DMS153 treated with DMSO at 0.1 percent for 48 hours (cell line): ENCODE measurements around the gene KBTBD4.
"Not testable (repeated sequence)": the region's sequence is repeated elsewhere in the genome, so short reads cannot be mapped to it uniquely, and the experiment has no call there.

ENCODE experiments used
- DNase-seq: peaks from one replicate; lab custom pipeline; 2025; ENCODE audit not compliant: unreplicated experiment; lab: John Stamatoyannopoulos, UW

The KBTBD4 gene

GRCh38 chr11:47529951-47530350, 48.8 kb downstream of the KBTBD4 start:
- no peak for DNase-seq

- no peak for DNase-seq
Observed at GRCh38 chr11:47527186-47527585, 51.6 kb downstream of the KBTBD4 start.

DNA sequence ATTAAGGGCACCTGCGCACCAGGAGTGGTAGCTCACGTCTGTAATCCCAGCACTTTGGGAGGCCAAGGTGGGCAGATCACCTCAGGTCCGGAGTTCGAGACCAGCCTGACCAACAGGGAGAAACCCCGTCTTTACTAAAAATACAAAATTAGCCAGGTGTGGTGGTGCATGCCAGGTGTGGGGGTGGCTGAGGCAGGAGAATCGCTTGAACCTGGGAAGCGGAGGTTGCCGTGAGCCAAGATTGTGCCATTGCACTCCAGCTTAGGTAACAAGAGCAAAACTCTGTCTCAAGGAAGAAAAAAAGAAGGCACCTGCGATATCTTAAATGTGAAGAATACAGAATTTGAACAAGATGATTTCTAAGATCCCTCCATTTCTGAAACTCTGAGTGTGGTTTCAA, 52.7 kb downstream of the KBTBD4 start:
- not testable (repeated sequence) for DNase-seq

GRCh38 chr11:47524291-47524874, 54.4 kb downstream of the KBTBD4 start:
- no peak for DNase-seq

DNA sequence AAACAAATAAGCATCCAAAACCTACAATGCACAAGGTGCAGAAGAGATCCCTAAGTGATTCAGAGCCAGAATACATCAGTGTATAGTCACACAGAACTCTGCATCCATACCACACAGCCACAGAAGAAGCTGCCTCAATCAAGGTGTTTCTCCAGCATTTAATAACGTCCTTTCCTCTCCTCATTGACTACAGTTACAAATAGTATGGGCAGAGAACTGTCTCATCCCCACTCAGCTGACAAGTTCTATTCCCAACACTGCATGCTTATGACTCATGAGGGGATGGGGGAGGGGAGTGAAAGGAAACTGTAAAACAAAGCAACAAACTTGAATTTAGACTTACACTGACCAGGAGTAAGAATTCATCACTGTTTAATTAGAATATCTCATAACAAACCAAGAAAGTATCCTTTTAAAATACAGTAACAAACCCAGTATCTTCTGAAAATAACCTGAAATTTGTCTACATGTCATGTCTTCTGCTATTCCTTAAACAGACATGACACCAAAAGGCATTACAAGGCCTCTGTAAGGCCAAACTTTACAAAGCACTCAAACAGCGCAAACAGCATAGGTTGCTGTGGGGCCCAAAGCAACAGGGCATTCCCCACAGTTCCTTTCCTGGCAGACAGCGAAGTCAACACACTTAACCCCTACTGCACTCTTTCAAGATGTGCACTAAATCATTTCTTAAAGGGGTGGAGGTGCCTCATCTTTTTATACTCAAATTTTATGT, 55.1 kb downstream of the KBTBD4 start:
- DNase-seq, result no peak
